Activated CD4-positive, alpha-beta T cell treated with anti-CD3 and anti-CD28 coated beads for 24 hours (primary cell): ENCODE data around the gene RORC.
"Not testable (repeated sequence)": the region's sequence is repeated elsewhere in the genome, so short reads cannot be mapped to it uniquely, and the experiment has no call there.

Experiments used
- DNase-seq, 2 donors: peaks; one replicate each; pipeline ENCODE4 v3.0.0-alpha.2; 2020; ENCODE audit warnings: low read depth in 2 of 2

The RORC gene

GRCh38 chr1:151774256-151774922 is 57.2 kb downstream of the RORC start:
- DNase-seq = no peak

DNA sequence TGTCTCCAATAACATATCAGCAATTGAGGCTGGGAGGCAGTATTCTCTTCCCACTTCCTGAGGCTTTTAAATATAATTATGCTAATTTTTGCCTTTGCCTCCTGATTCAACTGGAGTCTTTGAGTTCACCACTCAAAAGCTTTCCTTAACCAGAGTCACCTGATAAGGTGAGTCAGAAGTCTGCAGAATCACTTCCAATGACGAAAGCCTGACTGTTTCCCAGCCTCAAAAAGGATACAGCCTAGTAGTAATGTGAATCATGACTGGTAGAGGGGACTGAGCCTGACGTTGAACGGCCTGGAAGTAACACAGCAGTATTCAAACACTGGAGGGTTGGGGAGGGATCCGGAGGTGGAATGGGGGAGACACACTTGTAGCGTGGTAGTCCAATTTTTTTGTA is 57.9 kb downstream of the RORC start:
- no peak for DNase-seq

GRCh38 chr1:151769270-151769669 is 62.3 kb downstream of the RORC start:
- DNase-seq = not testable (repeated sequence)

DNA sequence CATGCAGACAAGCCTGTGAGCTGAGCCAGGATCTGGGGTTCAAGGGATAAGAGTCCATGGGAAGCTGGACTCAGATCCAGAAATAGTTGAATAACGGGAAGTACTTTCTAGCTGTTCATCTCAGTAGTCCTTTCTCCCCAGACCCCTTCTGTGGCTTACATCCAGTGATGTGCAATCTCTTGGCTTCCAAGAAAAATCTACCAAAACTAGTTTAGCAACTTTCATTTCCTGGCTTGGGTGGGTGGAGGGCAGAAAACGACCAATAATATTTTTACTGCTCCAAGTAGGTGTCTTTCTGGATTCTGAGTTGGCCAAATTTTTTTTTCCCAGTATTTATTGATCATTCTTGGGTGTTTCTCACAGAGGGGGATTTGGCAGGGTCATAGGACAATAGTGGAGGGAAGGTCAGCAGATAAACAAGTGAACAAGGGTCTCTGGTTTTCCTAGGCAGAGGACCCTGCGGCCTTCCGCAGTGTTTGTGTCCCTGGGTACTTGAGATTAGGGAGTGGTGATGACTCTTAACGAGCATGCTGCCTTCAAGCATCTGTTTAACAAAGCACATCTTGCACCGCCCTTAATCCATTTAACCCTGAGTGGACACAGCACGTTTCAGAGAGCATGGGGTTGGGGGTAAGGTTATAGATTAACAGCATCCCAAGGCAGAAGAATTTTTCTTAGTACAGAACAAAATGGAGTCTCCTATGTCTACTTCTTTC is 63.1 kb downstream of the RORC start:
- DNase-seq = not testable (repeated sequence)

- no peak for DNase-seq
Measured at GRCh38 chr1:151763990-151764389, 67.6 kb downstream of the RORC start.

DNA sequence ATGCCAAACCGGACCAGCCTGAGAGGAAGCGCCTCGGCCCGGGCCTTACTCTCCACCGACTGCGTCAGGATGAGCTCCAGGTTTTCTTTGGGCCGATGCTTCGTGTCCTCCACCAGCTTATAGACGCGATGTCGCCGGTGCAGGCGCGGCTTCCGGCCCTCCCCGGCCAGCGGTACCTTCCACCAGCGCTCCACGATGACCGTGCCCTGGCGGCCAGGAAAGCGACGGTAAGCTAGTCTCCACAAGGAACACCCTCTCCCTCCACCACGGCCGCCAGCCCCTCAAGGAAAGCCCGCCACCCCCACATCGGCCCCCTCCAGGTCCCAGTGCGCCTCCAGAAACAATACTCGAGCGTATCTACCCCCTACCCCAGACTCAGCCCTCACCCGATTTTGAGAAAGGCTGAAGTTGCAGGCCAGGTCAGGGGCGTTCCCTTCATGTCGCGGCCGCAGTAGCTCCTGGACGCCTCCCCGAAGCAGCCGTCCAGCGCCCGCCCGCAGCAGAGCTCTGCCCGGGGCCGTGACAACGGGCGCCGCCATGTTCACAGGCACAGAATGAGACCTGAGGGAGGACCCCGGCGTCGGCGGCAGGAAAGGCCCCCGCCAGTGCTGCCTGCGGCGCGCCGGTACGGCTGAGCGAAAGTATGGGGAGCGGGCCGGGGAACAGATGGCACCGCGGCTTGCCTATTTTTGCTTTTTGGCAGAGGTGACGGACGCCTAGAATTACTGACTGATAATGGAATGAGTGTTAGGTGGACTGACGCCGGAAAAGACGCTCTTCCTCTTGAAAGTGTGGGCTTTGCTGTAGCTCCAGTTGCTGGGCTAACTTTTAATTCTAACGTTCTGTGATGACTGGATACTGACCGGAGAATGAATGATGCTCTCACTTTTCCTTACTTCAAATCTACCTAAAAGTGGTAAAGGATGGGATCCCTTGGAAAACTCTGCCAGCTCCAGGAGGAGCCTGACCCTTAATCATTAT is 68.4 kb downstream of the RORC start, which contains the start of gene MRPL9:
MRPL9 (minus strand) TSS at position 556 of the 981 bp plus-strand sequence; CDS start at position 539, 17 bp downstream.
- DNase-seq = peak; percentile 76 to 79

- no peak for DNase-seq
Measured at GRCh38 chr1:151760597-151761385, 70.8 kb downstream of the RORC start.

DNA sequence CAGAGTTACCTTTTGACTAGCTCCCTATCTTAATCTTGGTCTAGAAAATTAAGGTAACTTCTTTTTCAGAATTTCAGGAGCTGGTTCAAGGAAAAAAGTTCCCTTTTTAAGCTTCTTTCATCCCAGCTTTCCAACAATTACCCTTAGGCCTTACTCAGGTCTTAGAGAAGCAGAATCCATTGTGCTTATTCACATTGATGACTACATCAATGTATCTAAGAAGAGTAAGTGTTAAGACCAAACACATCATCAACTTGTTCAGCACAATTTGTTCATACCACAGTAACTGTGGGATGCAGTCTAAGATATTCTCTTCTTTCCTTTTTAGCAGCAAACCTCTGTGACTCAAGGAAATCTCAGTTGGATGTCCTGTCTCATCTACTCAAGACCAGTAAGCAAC is 72.4 kb downstream of the RORC start:
- no peak for DNase-seq

DNA sequence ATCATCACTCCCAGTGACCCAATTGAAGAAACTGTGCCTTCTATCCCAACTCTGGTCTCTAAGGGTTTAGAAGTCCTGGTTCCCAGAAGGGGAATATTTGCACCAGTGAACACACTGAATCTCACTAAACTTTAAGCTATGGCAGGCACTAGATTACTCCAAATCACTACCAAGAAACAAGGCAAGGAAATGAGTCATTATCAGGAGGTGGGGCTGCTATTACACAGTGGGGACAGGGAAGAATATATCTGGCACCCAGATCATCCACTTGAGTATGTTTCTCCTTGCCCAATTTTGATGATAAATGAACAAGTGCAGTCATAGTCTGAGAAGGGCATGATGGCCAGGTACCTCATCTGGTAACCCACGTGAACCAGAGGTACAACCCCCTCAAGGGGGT is 75.3 kb downstream of the RORC start:
- DNase-seq = no peak
